Measurements from ENCODE around the gene NRP1. TPM values are rescaled to one million over a fixed set of nuclear protein-coding genes. Genes with fewer than 3 reads are reported as not detected.
A peak's percentile ranks its signal among the peaks of the same experiment; 100 is the strongest.

Gene NRP1
- total and polyA plus RNA-seq, 12 donors = 45.3 to 229 (median 157) TPM

GRCh38 chr10:33352175-33352574, 17.7 kb upstream of the NRP1 start:
- H3K27ac ChIP-seq = no peak overlapping the region
- peaks cover 0 to 41% (median 10%) of the 10 kb centered on the region in 9 donors for H3K4me1 ChIP-seq
- no peak for ATAC-seq
- TF ChIP-seq CTCF (IDR thresholded peaks at IDR 0.05) = no peak
- no peaks in the 10 kb centered on the region for H3K27me3 ChIP-seq
- intact Hi-C loops (cut with DNase I) = loop anchor here in 1 of 10 donors (10.0 kb wide), 1 partner anchor 103 kb away; no protein-coding TSS in a partner anchor
- peaks cover 0 to 7% (median 0%) of the 10 kb centered on the region in 11 donors for H3K9me3 ChIP-seq
- DNase-seq = no peak
- H3K4me3 ChIP-seq = no peak overlapping the region
- WGBS, 2 donors = 70 to 73% methylated on average over 3 of the region's 3 CpGs
- H3K36me3 ChIP-seq = no peaks in the 10 kb centered on the region

- DNase-seq (no peak), ATAC-seq (no peak)
- intact Hi-C loops (cut with DNase I) = loop anchor here in 1 of 10 donors (10.0 kb wide), 1 partner anchor 105 kb away; no protein-coding TSS in a partner anchor
- no peak for TF ChIP-seq CTCF (IDR thresholded peaks at IDR 0.05)
- peaks cover 0 to 42% (median 12%) of the 10 kb centered on the region in 9 donors for H3K4me1 ChIP-seq
- H3K36me3 ChIP-seq = no peaks in the 10 kb centered on the region
- H3K27me3 ChIP-seq = no peaks in the 10 kb centered on the region
- peaks cover 0 to 7% (median 0%) of the 10 kb centered on the region in 11 donors for H3K9me3 ChIP-seq
- no peak overlapping the region for H3K27ac ChIP-seq
- 94 to 95% methylated on average over 2 of the region's 2 CpGs for WGBS, 2 donors
- no peak overlapping the region for H3K4me3 ChIP-seq
Measured at GRCh38 chr10:33350041-33350440, 15.6 kb upstream of the NRP1 start.

- peak overlapping the region in 4 of 10 donors; percentile 11 to 40 (median 24) for H3K27ac ChIP-seq
- no peaks in the 10 kb centered on the region for H3K27me3 ChIP-seq
- no peak for DNase-seq
- ATAC-seq = peak in 4 of 8 donors; percentile 42 to 81 (median 58)
- H3K4me1 ChIP-seq = peaks cover 0 to 39% (median 12%) of the 10 kb centered on the region in 9 donors
- peaks cover 0 to 11% (median 0%) of the 10 kb centered on the region in 11 donors for H3K9me3 ChIP-seq
- no peaks in the 10 kb centered on the region for H3K36me3 ChIP-seq
- intact Hi-C loops (cut with DNase I) = loop anchor here in 3 of 10 donors (10.0 kb wide), 2 partner anchors 106 to 116 kb away; no protein-coding TSS in a partner anchor
- no peak for TF ChIP-seq CTCF (IDR thresholded peaks at IDR 0.05)
- no peak overlapping the region for H3K4me3 ChIP-seq
Measured at GRCh38 chr10:33349268-33349667, 14.8 kb upstream of the NRP1 start.

- Histone ChIP-seq H3K4me1 (peaks cover 0 to 47% (median 18%) of the 10 kb centered on the region in 9 donors), H3K36me3 (no peaks in the 10 kb centered on the region), H3K27me3 (no peaks in the 10 kb centered on the region), H3K9me3 (peaks cover 0 to 6% (median 0%) of the 10 kb centered on the region in 11 donors), H3K27ac (peak overlapping the region in 4 of 10 donors; percentile 8 to 52 (median 20)), H3K4me3 (no peak overlapping the region)
- DNase-seq (no peak), ATAC-seq (no peak)
- intact Hi-C loops (cut with DNase I) = loop anchor here in 3 of 10 donors (10.0 kb wide), 2 partner anchors 108 to 118 kb away; no protein-coding TSS in a partner anchor
- 54 to 63% methylated on average over 2 of the region's 2 CpGs for WGBS, 2 donors
- TF ChIP-seq CTCF (IDR thresholded peaks at IDR 0.05) = no peak
Measured at GRCh38 chr10:33347211-33347610, 12.7 kb upstream of the NRP1 start.
